Central memory CD8-positive, alpha-beta T cell (primary cell): ENCODE results near the gene CCDC171.

Source experiments
- ATAC-seq: fragments of 150-1000 bp; cut with Tn5 transposase; replicated peaks from 2 replicates; pipeline ENCODE4 v1.10.0; 2022; ENCODE audit warnings: mild to moderate bottlenecking, moderate FRiP score, moderate number of reproducible peaks; ENCODE audit not compliant: poor library complexity, severe bottlenecking; ENCODE audit errors: extremely low read depth
- DNase-seq, 2 donors: peaks; one replicate each; pipeline ENCODE4 v3.0.0; 2021; ENCODE audit warnings: low spot score in 2 of 2
- H3K27ac Mint-ChIP-seq: one replicate; pipeline ENCODE4 v1.8.0; 2022; ENCODE audit warnings: low read depth, mild to moderate bottlenecking, moderate library complexity, mixed read lengths
- H3K27me3 Mint-ChIP-seq: one replicate; pipeline ENCODE4 v1.8.0; 2022; ENCODE audit warnings: mixed read lengths
- H3K36me3 Mint-ChIP-seq: one replicate; pipeline ENCODE4 v1.8.0; 2022; ENCODE audit warnings: mild to moderate bottlenecking, moderate library complexity, mixed read lengths; ENCODE audit not compliant: insufficient read depth
- H3K4me1 Mint-ChIP-seq: one replicate; pipeline ENCODE4 v1.8.0; 2022; ENCODE audit warnings: mixed read lengths
- H3K4me3 Mint-ChIP-seq: one replicate; pipeline ENCODE4 v1.8.0; 2022; ENCODE audit warnings: mild to moderate bottlenecking, moderate library complexity, mixed read lengths
- H3K9me3 Mint-ChIP-seq: one replicate; pipeline ENCODE4 v1.8.0; 2022; ENCODE audit warnings: mixed read lengths

The CCDC171 gene

GRCh38 chr9:16004613-16005012 is 451.8 kb downstream of the CCDC171 start:
- Mint-ChIP-seq H3K4me3 (no peak overlapping the region), H3K9me3 (peaks cover 15% of the 10 kb centered on the region), H3K27ac (no peak overlapping the region), H3K36me3 (peaks cover 3% of the 10 kb centered on the region), H3K27me3 (no peaks in the 10 kb centered on the region), H3K4me1 (no peaks in the 10 kb centered on the region)
- no peak for ATAC-seq
- DNase-seq: no peak

DNA sequence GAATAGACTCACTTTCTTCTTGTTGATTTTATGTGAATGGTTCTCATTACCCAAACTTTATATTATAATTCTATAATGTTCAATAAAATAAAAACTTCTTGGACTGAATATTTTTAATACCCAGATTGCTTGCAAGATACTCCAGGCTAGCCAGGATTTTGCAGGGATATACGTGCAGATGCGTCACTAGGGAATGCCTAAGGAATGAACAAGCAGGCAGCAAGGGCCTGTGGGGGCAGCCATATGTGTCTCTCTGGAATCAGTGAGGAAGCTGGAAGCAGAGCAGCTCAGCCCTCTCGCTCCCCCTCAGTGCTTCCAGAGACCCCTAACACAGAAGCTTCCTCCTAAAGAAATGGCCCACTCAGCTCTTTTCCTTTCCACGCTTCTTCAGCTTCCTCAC is 457.4 kb downstream of the CCDC171 start:
- ATAC-seq: no peak
- no peak for DNase-seq
- Mint-ChIP-seq H3K36me3 (peaks cover 3% of the 10 kb centered on the region), H3K4me3 (no peak overlapping the region), H3K27ac (no peak overlapping the region), H3K4me1 (no peaks in the 10 kb centered on the region), H3K9me3 (peaks cover 13% of the 10 kb centered on the region), H3K27me3 (no peaks in the 10 kb centered on the region)

DNA sequence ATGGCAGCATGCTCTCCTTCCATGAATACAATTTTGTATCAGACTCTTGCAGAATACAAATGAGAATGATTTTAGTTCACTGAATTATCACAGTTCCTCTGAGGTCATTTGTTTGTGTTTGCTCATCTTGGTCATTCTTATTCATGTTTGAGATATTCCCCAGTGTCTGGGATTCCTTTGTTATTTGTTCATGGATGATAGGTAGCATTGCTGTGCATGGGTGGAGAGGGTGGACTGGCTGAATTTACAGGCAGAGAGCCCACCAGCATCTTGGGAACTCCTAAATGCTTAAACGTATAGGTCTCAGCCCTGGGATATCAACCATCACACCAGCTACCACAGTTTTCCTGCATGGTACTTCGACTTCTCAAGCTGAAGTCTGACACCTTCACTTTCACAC is 459.8 kb downstream of the CCDC171 start:
- DNase-seq (no peak), ATAC-seq (no peak)
- Mint-ChIP-seq H3K4me1 (no peaks in the 10 kb centered on the region), H3K9me3 (peaks cover 25% of the 10 kb centered on the region), H3K36me3 (peaks cover 3% of the 10 kb centered on the region), H3K27me3 (no peaks in the 10 kb centered on the region), H3K27ac (no peak overlapping the region), H3K4me3 (no peak overlapping the region)

- Mint-ChIP-seq H3K27me3 (no peaks in the 10 kb centered on the region), H3K4me1 (no peaks in the 10 kb centered on the region), H3K9me3 (peaks cover 25% of the 10 kb centered on the region), H3K27ac (no peak overlapping the region), H3K4me3 (no peak overlapping the region), H3K36me3 (peaks cover 3% of the 10 kb centered on the region)
- DNase-seq (no peak), ATAC-seq (no peak)
Measured at GRCh38 chr9:16013366-16013765, 460.5 kb downstream of the CCDC171 start.

- DNase-seq (no peak), ATAC-seq (no peak)
- H3K4me3 Mint-ChIP-seq: no peak overlapping the region
- peaks cover 3% of the 10 kb centered on the region for H3K36me3 Mint-ChIP-seq
- no peak overlapping the region for H3K27ac Mint-ChIP-seq
- no peaks in the 10 kb centered on the region for H3K27me3 Mint-ChIP-seq
- peaks cover 25% of the 10 kb centered on the region for H3K9me3 Mint-ChIP-seq
- H3K4me1 Mint-ChIP-seq: no peaks in the 10 kb centered on the region
Measured at GRCh38 chr9:16013826-16014225, 461.0 kb downstream of the CCDC171 start.

GRCh38 chr9:16022228-16022627 is 469.4 kb downstream of the CCDC171 start:
- DNase-seq: no peak
- Mint-ChIP-seq H3K9me3 (peaks cover 10% of the 10 kb centered on the region), H3K4me3 (no peak overlapping the region)

GRCh38 chr9:16023446-16023845 is 470.6 kb downstream of the CCDC171 start:
- DNase-seq (no peak), ATAC-seq (no peak)
- no peaks in the 10 kb centered on the region for H3K36me3 Mint-ChIP-seq
- H3K4me3 Mint-ChIP-seq: no peak overlapping the region
- peaks cover 10% of the 10 kb centered on the region for H3K9me3 Mint-ChIP-seq
- H3K27ac Mint-ChIP-seq: no peak overlapping the region
- H3K4me1 Mint-ChIP-seq: no peaks in the 10 kb centered on the region
- H3K27me3 Mint-ChIP-seq: no peaks in the 10 kb centered on the region

More at GRCh38 chr9:16022228-16022627, 469.4 kb downstream of the CCDC171 start:
- Mint-ChIP-seq H3K36me3 (no peaks in the 10 kb centered on the region), H3K27ac (no peak overlapping the region), H3K4me1 (no peaks in the 10 kb centered on the region), H3K27me3 (no peaks in the 10 kb centered on the region)
- ATAC-seq: no peak
